ENCODE data around the gene SORT1. TPM values are rescaled to one million over a fixed set of nuclear protein-coding genes. Genes with fewer than 3 reads are reported as not detected.
"Not testable (repeated sequence)": the region's sequence is repeated elsewhere in the genome, so short reads cannot be mapped to it uniquely, and the experiment has no call there.

The SORT1 gene
- total RNA-seq, 2 donors from 2014 or later, result 1.5 to 1.8 TPM

DNA sequence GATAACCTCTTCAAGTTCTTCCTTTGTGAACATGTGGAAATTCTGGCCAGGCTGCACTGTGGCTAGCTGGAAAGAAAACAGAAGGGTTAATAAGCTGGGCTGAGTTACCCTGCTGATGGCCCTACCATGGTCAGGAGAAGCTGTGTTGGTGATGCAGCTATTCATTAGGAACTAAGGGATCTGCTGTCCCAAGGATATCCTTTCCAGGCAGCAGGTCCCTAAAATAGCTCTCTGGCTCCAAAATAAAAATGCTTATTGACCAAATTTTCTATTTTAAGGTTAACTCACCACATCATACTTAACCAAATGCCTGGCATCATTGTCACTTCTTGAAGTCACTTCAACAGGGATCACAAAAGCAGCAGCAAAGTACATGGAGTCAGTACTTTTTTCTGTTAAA, 4.3 kb upstream of the SORT1 start:
- DNase-seq (ENCODE audit: low spot score in 2 of 2), result no peak
- Mint-ChIP-seq H3K27ac (no peak overlapping the region), H3K9me3 (no peaks in the 10 kb centered on the region), H3K36me3 (peaks cover 6 to 7% of the 10 kb centered on the region in 2 donors)
- no peak for ATAC-seq

DNA sequence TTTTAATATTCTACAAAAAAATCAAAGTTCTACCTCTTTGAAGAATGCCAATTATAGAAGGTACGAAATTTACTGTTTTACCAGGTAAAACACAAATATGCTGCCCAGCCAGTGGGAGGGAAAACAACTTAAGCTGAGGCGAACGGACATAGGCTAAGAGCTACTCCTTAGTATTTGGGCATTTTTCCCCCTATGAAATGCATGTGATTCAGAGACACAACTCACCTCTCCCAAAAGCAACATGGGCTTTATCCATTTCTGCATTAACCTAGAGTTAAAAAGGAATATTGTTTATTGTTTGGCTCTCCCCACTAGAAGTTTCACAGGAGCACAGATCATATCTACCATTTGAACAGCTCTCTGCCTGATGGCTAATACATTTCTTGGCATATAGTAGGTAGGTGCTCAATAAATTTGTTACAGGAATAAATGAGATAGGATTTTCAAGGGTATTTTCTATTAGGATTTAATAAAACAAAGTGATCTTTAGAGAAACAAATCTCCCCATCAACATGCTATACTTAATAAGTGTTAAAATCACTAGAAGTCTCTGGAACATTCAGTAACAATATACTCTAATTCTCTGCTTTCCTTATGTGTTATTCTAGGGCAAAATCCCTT, 2.4 kb upstream of the SORT1 start:
- Mint-ChIP-seq H3K36me3 (peaks cover 0 to 9% of the 10 kb centered on the region in 2 donors), H3K27ac (no peak overlapping the region), H3K9me3 (no peaks in the 10 kb centered on the region)
- DNase-seq (ENCODE audit: low spot score in 2 of 2), result no peak
- no peak for ATAC-seq

DNA sequence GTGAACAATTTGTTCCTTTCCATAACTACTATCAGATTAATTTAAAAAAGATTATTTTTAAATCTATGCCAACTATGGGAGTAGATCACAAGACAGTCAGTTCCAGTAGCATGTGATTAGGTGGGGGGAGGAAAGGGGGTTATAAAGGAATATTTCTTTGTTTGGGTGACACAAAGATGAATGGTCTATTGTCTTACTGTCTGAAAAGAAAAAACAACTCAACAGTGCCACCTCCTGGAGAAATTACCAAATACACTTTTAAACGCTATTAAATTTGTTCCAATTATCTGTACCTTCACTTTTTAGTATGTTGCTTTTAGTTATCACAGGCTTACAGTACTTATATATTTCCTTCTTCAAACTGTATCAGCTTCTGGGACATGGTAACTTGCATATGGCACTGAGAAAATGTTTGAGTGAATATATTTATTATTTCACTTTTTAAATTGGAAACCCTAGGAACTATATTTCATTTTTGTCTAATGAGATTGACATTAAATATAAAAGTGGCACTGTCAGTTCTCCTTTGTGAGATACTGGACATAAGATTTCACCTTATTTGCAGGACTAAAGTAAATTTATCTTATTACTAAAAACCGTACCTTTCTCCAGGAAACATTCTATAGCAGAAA, 1.7 kb upstream of the SORT1 start:
- ATAC-seq (no peak), DNase-seq (ENCODE audit: low spot score in 2 of 2) (peak in 1 of 2 donors; percentile 57)
- Mint-ChIP-seq H3K27ac (no peak overlapping the region), H3K9me3 (no peaks in the 10 kb centered on the region), H3K36me3 (peaks cover 0 to 9% of the 10 kb centered on the region in 2 donors)

DNA sequence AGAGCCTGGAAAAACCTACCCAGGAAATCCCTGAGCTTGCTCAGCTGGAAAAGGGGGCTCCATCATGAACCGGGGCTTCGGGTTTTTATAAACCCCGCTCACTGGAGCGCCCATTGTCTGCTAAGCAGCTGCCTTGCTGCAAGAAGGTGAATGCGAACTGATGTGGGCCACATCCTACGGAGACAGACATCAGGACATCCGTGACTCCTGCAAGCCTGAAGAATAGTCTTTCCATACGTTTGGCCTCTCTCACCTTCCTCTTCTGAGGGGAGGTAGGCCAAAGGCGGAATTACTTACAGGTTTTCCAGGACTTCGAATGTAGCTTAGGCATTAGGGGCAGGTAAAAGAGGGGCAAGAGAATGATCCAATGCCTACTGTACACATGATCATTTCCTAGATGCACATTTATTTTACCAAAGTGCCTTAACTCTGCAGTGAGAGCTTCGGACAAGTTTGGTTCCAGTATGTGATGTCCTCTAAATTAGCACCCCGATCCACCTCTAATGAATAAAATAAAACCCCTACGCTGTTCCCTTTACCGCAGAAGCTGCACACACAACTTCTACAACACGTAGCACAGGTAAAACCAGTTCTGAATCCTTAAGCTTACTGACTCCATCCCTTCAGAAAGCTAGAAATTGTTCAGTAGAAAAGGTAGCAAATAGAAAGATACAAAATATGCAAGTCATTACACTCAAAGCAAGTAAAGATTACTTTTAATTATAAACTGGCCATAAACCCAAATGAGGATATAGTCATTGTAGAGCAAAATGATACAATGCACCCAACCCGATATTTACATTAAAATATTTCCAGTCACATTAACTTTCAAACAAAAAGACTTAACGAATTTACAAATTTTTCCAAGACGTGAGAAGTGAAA, 866 bp upstream of the SORT1 start:
- Mint-ChIP-seq H3K9me3 (no peaks in the 10 kb centered on the region), H3K36me3 (peaks cover 0 to 9% of the 10 kb centered on the region in 2 donors), H3K27ac (no peak overlapping the region)
- no peak for ATAC-seq
- DNase-seq (ENCODE audit: low spot score in 2 of 2), result no peak

DNA sequence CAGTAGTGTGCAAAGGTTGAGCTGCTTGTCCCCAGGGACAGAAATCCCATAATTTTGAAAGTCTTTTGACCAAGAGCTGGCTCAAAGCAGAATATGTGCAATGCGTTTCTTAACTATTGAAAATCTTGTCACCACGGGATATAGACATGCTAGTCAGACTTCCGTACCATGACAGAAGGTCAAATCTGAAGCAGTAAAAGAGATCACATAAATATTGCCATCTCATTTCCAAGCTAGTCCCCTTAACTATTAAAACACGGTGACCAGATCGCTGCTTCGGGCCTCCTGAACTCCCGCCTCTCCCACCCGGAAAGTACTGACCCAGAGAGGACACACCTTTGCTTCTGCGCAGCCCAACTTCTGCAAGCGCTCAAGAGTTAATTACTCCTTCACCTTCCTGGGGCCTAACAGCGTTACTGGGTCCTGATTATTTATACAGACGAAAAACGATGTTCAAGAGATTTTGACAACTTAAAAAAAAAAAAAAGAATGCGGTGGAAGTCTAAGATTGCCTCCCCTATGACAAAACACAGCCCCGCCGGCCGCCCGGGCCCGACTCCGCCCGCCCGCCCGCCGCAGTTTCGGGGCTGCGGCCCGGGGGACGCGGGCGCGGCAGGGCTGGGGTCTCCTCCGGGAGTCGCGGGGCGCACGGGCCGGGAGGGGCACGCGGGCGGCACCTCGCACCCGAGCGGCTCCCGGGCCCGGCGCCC, 692 bp downstream of the SORT1 start:
- no peak for ATAC-seq
- H3K27ac Mint-ChIP-seq, result no peak overlapping the region
- peaks cover 0 to 9% of the 10 kb centered on the region in 2 donors for H3K36me3 Mint-ChIP-seq

DNA sequence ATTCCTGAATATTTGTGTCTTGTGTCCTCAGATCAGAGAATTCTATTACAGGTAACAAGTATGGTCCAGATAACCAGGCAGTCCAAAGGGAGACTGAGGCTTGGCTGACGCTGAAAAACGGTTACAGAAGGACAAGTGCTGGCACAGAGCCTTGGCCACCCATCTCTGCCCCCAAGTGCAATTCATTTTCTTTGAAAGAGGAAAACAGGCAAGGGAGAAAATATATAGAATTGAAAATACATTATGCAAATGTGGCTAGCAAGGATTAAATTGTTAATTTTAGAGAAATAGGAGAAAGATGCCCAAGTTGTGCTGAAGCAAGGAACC, 1.2 kb downstream of the SORT1 start:
- Mint-ChIP-seq H3K27ac (no peak overlapping the region), H3K36me3 (peaks cover 0 to 9% of the 10 kb centered on the region in 2 donors), H3K9me3 (no peaks in the 10 kb centered on the region)
- no peak for DNase-seq (ENCODE audit: low spot score in 2 of 2)
- no peak for ATAC-seq

More for the DNA sequence above, 692 bp downstream of the SORT1 start:
- no peak for DNase-seq (ENCODE audit: low spot score in 2 of 2)
- H3K9me3 Mint-ChIP-seq, result no peaks in the 10 kb centered on the region

DNA sequence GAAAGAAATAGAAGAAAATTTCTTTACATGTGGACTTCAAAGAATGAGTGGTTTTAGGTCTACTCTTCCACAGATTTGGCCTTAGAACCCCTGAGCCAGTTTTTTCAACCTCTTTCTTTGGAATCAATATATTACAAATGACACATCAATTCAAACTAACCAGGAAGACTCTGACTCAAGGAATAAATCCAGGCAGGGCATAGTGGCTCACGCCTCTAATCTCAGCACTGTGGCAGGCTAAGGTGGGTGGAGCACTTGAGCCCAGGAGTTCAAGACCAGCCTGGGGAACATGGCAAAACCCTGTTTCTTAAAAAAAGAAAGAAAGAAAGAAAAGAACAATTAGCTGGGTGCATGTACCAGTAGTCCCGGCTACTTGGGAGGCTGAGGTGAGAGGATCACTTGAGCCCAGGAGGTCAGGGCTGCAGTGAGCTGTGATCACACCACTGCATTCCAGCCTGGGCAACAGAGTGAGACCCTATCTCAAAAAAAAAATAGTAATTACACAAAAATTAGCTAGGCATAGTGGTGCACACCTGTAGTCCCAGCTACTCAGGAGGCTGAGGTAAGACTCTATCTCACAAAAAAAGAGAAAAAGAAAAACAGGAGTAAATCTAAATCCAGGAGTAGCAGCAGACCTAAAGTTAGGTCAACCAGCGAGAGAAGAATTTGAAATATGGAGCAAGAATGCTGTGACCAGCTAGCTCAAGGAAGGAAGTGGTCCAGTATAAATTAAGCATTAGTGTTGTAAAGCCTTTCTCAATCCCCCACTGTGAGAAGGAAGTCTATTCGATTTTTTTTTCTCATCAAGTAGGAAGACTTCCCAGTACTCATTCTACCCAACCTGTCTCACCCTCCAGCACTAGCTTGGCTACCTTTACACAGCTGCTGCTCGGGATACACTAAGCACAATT, 1.9 kb downstream of the SORT1 start:
- H3K9me3 Mint-ChIP-seq, result no peaks in the 10 kb centered on the region

DNA sequence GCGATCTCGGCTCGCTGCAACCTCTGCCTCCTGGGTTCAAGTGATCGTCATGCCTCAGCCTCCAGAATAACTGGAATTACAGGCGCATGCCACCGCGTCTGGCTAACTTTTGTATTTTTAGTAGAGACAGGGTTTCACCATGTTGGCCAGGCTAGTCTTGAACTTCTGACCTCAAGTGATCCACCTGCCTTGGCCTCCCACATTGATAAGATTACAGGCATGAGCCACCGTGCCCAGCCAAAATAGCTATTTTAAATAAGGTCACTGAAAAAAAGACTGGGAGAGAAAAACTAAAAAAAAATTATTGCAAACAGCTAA, 2.5 kb downstream of the SORT1 start:
- not testable (repeated sequence) for DNase-seq (ENCODE audit: low spot score in 2 of 2); H3K36me3 Mint-ChIP-seq; ATAC-seq; H3K27ac Mint-ChIP-seq; H3K9me3 Mint-ChIP-seq

More for the DNA sequence above, 1.9 kb downstream of the SORT1 start:
- Mint-ChIP-seq H3K27ac (no peak overlapping the region), H3K36me3 (peaks cover 0 to 9% of the 10 kb centered on the region in 2 donors)
- no peak for DNase-seq (ENCODE audit: low spot score in 2 of 2)
- ATAC-seq, result no peak

DNA sequence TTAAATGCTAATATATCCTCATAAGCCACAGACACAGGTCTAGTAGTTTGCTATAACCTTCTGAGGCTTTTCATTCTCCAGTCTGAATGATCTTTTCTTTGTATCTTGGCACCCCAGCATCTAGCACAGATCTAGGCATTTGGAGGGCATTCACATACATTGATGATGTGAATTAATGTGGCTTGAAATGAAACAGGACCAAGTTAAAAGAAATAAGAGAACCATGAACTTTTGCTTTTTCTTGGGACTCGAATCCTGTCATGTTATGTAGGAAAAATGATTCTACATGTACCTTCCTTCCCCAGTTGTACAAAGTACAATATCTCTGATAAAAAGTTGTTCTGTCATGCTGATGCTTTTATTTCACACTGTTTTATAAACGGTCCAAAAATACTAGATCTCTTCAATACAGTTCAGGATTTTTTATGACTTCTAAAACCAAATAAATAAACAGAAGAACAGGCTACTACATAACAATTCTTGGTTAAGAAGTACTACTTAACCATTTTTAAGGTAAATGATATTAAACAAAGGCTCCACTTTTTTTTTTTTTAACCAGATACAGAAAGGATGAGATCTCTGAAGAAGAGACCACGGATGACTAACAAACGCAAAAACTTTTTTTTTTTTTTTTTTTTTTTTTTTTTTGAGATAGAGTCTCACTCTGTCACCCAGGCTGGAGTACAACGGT, 3.0 kb downstream of the SORT1 start:
- ATAC-seq (no peak), DNase-seq (ENCODE audit: low spot score in 2 of 2) (no peak)
- Mint-ChIP-seq H3K27ac (no peak overlapping the region), H3K9me3 (no peaks in the 10 kb centered on the region), H3K36me3 (peaks cover 0 to 9% of the 10 kb centered on the region in 2 donors)

DNA sequence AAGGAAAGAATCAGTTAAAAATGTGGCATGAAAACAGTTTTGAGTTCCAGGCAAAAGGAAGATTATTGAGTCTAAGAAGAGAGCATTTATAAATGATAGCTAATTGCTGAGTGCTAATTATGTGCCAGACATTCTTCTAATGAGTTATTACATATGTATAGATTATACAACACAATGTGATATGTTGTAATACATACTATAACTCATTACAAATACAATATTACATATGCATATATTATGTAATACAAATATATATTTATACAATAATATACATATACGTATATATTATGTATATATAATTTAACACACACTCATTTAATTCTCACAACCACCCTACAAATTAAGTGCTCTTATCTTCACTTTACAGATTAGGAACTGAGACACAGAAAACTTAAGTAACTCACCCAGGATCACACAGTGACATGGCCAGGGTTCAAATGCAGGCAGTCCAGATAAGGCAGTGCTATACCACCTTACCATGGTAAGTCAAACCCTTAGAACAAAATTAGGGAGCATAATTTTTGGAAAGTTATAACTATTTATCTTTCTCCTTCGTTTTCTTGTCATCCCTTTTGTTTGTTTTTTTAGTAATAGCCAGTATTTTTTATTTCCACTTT, 4.0 kb downstream of the SORT1 start:
- DNase-seq (ENCODE audit: low spot score in 2 of 2), result no peak
- H3K9me3 Mint-ChIP-seq, result no peaks in the 10 kb centered on the region
- no peak for ATAC-seq
- H3K27ac Mint-ChIP-seq, result no peak overlapping the region
- peaks cover 0 to 9% of the 10 kb centered on the region in 2 donors for H3K36me3 Mint-ChIP-seq

DNA sequence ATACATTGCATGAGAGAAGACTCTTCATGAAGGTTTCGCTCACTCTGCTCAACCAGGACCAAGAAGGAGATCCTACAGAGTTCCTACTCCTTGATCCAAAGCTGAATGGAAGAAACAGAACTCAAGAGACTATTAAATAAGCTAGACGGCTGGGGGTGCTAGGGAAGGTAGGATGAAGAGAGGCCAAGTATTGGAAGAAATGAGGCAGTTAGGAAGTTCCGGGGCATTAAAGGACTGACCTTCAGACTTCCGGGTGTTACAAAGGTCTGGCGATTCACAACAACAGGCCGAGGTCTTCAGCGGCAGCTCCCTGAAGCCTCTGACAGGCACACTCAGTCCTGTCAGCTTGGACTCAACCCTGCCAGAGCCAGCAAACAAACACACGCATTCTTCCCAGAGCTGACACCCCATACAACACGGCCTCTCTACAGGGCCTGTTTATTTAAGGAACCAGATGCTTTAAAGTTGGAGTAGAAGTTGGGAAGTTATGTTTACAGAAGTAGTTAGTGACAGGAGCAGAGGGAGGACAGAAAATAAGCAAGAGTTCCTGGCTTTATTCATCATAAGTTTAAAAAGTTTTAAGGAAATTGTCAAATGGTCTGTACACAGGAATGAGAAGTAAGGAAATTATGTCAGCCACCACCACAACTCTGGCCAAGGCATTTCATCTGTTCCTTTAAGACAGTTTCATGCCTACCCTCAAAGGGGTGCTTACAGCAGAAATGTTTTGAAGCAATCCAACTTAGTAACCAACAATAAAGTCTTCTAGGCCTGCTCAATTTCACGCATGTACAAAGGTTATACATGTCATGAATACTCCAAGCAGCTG, 4.7 kb downstream of the SORT1 start:
- Mint-ChIP-seq H3K9me3 (no peaks in the 10 kb centered on the region), H3K27ac (no peak overlapping the region), H3K36me3 (peaks cover 0 to 4% of the 10 kb centered on the region in 2 donors)
- DNase-seq (ENCODE audit: low spot score in 2 of 2) (no peak), ATAC-seq (no peak)

DNA sequence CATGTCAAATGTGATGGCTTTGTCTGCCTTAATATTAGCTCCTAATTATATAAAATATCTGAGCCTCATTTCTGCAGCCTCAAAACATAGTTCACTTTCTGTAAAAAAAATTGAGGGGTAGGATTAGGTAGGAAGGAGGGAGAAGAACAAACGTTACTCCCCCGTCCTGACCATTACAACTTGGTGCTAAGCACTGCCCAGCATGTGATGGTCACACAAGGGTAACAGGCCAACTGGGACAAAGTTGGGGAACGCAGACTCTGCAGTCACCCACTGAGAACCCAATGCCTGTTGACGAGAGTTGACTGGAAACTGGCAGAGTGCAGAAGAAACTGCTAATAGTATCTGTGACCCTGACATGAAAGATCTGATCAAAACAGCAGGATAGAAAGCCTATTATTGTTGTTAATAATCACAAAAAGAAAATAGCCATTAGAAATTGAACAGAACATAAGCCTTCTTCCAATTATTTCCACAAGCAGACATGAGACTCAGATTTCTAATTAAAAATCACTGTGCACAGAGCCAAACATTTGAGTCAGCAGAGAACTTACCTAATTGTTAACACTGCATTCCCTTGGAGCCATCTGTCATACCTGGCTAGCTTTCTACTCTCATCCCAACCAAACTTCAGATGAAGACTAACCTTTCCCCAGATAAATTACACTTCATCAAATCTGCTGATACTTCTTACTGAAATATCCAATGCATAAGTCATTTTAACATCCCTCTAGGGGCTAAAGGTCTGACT, 5.5 kb downstream of the SORT1 start:
- no peak overlapping the region for H3K27ac Mint-ChIP-seq
- ATAC-seq, result no peak
- H3K9me3 Mint-ChIP-seq, result no peaks in the 10 kb centered on the region
- no peak for DNase-seq (ENCODE audit: low spot score in 2 of 2)
- H3K36me3 Mint-ChIP-seq, result peaks cover 0 to 4% of the 10 kb centered on the region in 2 donors

DNA sequence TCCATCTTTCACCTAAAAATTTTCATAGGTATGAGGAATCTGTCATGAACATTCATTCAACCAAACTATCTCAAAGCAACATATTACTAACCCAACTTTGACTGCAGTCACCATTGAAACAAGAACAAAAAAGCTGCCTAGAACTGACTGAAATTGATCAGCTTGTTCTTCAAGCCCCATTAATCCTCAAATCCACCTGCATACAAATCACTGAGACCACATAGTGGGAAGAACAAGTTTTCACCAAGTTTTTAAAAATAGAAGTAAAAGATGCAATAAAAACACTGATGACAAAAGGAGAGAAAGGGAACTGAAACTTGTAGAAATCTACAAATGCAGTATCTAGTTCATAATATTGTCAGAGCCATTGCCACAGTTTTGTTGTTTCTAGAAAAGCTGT, 6.1 kb downstream of the SORT1 start:
- Mint-ChIP-seq H3K27ac (no peak overlapping the region), H3K9me3 (no peaks in the 10 kb centered on the region), H3K36me3 (no peaks in the 10 kb centered on the region)
- DNase-seq (ENCODE audit: low spot score in 2 of 2) (no peak), ATAC-seq (peak in 1 of 2 donors; percentile 83)

DNA sequence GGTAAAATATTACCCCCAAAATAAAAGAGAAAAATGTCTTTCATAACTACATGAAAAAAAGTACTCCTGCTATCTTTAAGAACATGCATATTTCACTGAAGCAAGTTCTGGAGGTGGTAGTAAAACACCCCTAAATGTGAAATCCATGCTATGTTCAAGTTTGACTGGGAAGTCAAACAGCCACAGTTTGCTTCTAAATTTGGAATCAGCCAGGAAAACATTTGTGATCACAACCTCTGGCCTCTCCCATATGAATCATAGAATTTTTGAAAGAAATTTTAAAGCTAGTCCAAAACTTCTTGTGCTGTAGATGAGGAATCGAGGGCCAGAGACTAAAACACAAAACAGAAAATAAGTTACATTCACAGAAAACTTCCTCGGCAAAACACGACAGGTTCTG, 6.6 kb downstream of the SORT1 start:
- Mint-ChIP-seq H3K36me3 (no peaks in the 10 kb centered on the region), H3K27ac (no peak overlapping the region), H3K9me3 (no peaks in the 10 kb centered on the region)
- ATAC-seq, result no peak
- DNase-seq (ENCODE audit: low spot score in 2 of 2), result no peak
